K562 (cell line): ENCODE results near the gene OMP.

Experiments used
- IFI16 ChIP-seq: fragments of 250-450 bp; sonication (Bioruptor Pico); IDR thresholded peaks from 2 replicates; pipeline ENCODE4 v2.1.2; 2022; ENCODE audit warnings: mild to moderate bottlenecking, inconsistent platforms
- NR2F6 ChIP-seq: fragments of 450-650 bp; formaldehyde crosslinking; IDR thresholded peaks from 2 replicates; pipeline ENCODE4 v1.4.0; 2020; ENCODE audit warnings: mild to moderate bottlenecking
- SIN3A ChIP-seq, 2 experiments: fragments of 150-350 bp in 1 of 2; IDR thresholded peaks; 2 replicates each; pipeline ENCODE4 v1.6.1; 2011 to 2016; ENCODE audit warnings: borderline replicate concordance in 2 of 2, low read depth in 2 of 2, low read length in 2 of 2, mild to moderate bottlenecking in 2 of 2, moderate library complexity in 2 of 2; ENCODE audit not compliant: control insufficient read depth in 1 of 2
- STAT5B ChIP-seq: fragments of 250-450 bp; sonication (Bioruptor Pico); IDR thresholded peaks from 2 replicates; pipeline ENCODE4 v1.8.0; 2021; ENCODE audit warnings: mild to moderate bottlenecking, inconsistent platforms

GRCh38 chr11:77147036-77147315, 44.3 kb downstream of the OMP start:
- no peak for TF ChIP-seq SIN3A (IDR thresholded peaks at IDR 0.05; ENCODE audit: borderline replicate concordance in 2 of 2, control insufficient read depth in 1 of 2, low read depth in 2 of 2, low read length in 2 of 2)
- no peak for TF ChIP-seq STAT5B
- no peak for TF ChIP-seq IFI16 (CRISPR knock-in tag)
- TF ChIP-seq NR2F6 (CRISPR knock-in tag): no peak
